ENCODE measurements around the gene GTF2A1.

The GTF2A1 gene

DNA sequence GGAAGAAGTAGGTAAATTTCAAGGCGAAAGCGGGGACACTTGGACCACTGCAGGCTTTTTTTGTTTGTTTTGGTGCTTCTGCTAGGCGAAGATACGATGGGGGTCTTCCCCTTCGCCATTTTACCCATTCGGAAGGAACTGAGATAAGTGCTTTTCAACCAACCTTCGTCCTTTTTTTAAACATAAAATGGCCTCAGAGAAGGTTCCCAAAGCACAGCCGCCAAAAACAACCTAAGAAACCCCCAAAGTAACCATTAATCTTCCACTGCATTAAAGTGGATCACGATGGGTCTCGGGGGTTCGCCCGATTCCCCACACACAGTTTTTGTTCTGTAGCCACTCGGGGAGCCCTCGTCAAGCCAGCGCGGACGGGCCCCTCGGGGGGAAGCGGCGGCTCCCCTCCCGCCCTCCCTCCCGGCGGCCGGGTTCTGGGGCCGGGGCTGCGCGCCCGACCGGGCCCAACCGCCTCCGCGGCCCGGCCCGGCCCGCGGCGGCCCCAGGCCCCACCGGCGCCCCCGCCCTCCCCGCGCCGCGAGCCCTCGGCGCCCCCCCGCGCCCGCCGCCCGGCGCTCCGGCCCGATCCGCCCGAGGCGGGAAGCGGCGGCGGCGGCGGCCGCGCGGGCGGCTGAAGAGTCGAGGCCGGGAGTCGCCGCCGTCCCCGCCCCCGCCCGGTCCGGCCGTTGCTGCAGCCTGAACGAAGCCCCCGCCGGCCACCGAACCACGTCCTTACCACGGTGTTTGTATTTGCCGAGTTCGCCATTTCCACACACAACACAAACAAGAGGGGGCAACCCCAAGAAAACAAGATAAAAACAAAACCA is 790 bp downstream of the GTF2A1 start:
- H3K4me3 ChIP-seq (ENCODE audit: low read length), result peak overlapping the region; percentile 92
- DNase-seq (ENCODE audit: low read depth), result peak; percentile 32
- no peak for TF ChIP-seq CTCF (IDR thresholded peaks at IDR 0.05; ENCODE audit: insufficient read depth, low read depth, low read length, missing control alignments)

DNA sequence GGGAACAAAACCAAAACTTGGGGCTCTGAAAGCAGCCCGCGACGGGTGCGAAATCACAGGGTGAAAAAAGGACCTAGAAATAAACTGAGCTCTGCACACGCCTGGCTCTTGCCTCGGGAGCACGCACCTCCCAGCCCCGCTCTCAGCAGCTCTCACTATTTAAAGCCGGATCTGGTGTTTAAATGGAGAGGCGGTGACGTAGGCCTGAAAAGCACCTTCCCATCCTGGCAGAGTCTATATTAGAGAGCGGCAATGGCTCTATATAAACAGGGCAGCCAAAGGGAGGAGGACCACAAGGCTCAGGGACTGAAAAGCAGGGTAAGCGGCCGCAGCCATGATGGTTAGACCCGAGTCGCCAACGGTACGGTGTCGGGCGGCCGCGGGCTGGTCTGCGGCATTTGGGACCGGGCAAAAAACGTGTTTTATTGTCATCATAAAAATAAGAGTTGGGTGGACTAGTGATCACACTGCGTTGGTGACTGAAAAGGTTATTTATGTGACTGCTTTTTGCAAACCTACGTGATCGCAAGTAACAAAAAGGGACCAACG is 1.5 kb downstream of the GTF2A1 start:
- DNase-seq (ENCODE audit: low read depth), result peak; percentile 97
- no peak for TF ChIP-seq CTCF (IDR thresholded peaks at IDR 0.05; ENCODE audit: insufficient read depth, low read depth, low read length, missing control alignments)
- peak overlapping the region; percentile 92 for H3K4me3 ChIP-seq (ENCODE audit: low read length)

DNA sequence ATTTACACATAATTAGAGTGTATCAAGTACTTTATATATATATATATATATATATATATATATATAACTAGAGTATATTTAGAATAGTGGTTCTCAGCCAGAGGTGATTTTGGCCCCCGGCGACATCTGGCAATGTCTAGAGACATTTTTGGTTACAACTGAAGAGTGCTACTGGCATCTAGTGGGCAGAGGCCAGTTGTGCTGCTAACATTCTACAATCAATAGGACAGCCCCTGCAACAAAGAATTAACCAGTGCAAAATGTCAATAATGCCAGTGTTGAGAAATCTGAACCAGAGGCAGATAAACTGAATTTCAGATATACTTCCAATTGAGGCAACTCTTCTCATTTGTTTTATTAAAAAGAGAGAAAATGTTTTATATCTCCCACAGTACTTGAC is 8.9 kb downstream of the GTF2A1 start:
- no peak overlapping the region for H3K4me3 ChIP-seq (ENCODE audit: low read length)
- peak; percentile 52 for TF ChIP-seq CTCF (IDR thresholded peaks at IDR 0.05; ENCODE audit: insufficient read depth, low read depth, low read length, missing control alignments)
- peak; percentile 22 for DNase-seq (ENCODE audit: low read depth)

GRCh38 chr14:81209167-81209836 is 11.5 kb downstream of the GTF2A1 start:
- TF ChIP-seq CTCF (IDR thresholded peaks at IDR 0.05; ENCODE audit: insufficient read depth, low read depth, low read length, missing control alignments), result no peak
- DNase-seq (ENCODE audit: low read depth), result no peak
- no peak overlapping the region for H3K4me3 ChIP-seq (ENCODE audit: low read length)

GRCh38 chr14:81208489-81208888 is 12.3 kb downstream of the GTF2A1 start:
- no peak overlapping the region for H3K4me3 ChIP-seq (ENCODE audit: low read length)
- TF ChIP-seq CTCF (IDR thresholded peaks at IDR 0.05; ENCODE audit: insufficient read depth, low read depth, low read length, missing control alignments), result no peak
- no peak for DNase-seq (ENCODE audit: low read depth)

- peak; percentile 7 for DNase-seq (ENCODE audit: low read depth)
- TF ChIP-seq CTCF (IDR thresholded peaks at IDR 0.05; ENCODE audit: insufficient read depth, low read depth, low read length, missing control alignments), result no peak
- no peak overlapping the region for H3K4me3 ChIP-seq (ENCODE audit: low read length)
These were observed 14.6 kb downstream of the GTF2A1 start for GRCh38 chr14:81206115-81206514.
